SK-N-SH (cell line): ENCODE results near the gene POU3F1. TPM values are rescaled to one million over a fixed set of nuclear protein-coding genes. Genes with fewer than 3 reads are reported as not detected.

Source experiments
- CTCF ChIA-PET: fragments of 300-600, 350-600 bp; formaldehyde crosslinking; extraction: SDS; loops from one replicate; lab custom pipeline; 2021; lab: Yijun Ruan, JAX
- POLR2A ChIA-PET: fragments of 350-600 bp; sonication (Branson Sonifier 250); formaldehyde crosslinking; extraction: SDS; loops from one replicate; lab custom pipeline; 2020; ENCODE audit warnings: antibody characterized with exemption, inconsistent platforms; lab: Yijun Ruan, JAX
- DNase-seq: peaks from one replicate; pipeline ENCODE4 v3.0.0; 2012
- H2AFZ ChIP-seq: fragments of 200-600 bp; sonication (generic); 2 replicates; pipeline ENCODE4 v1.8.1; 2016; ENCODE audit warnings: antibody characterized with exemption, mild to moderate bottlenecking, low read depth
- H3F3A ChIP-seq: fragments of 200-600 bp; sonication (generic); replicated peaks from 2 replicates; pipeline ENCODE3; 2016; ENCODE audit warnings: antibody characterized with exemption, mild to moderate bottlenecking; ENCODE audit not compliant: insufficient read depth
- H3K27ac ChIP-seq, 2 experiments: fragments of 200-500 bp in 1 of 2; fragments of 200-600 bp in 1 of 2; sonication (Bioruptor generic) in 1 of 2; sonication (generic), shearing (Covaris generic) in 1 of 2; 2 replicates each; pipeline versions ENCODE4 v1.5.1 to v1.6.1; 2014 to 2016; ENCODE audit warnings: low read depth in 2 of 2, inconsistent platforms in 1 of 2, low read length in 1 of 2, mild to moderate bottlenecking in 1 of 2, mixed read lengths in 1 of 2
- H3K27me3 ChIP-seq: fragments of 200-600 bp; sonication (generic), shearing (Covaris generic); 2 replicates; pipeline ENCODE4 v1.6.1; 2016; ENCODE audit warnings: mixed run types; ENCODE audit not compliant: insufficient read depth
- H3K36me3 ChIP-seq, 2 experiments: fragments of 200-500 bp in 1 of 2; fragments of 200-600 bp in 1 of 2; sonication (Bioruptor generic) in 1 of 2; sonication (generic) in 1 of 2; replicated peaks in 1 of 2; 2 replicates each; pipeline versions ENCODE3 to v1.5.1; 2014 to 2016; ENCODE audit warnings: low read length in 1 of 2, mild to moderate bottlenecking in 1 of 2; ENCODE audit not compliant: insufficient read depth in 2 of 2, control insufficient read depth in 1 of 2
- H3K4me1 ChIP-seq, 2 experiments: fragments of 200-500 bp in 1 of 2; fragments of 200-600 bp in 1 of 2; sonication (Bioruptor generic) in 1 of 2; sonication (generic), shearing (Covaris generic) in 1 of 2; 2 replicates each; pipeline versions ENCODE4 v1.5.1 to v1.6.1; 2014 to 2016; ENCODE audit warnings: low read depth in 1 of 2, low read length in 1 of 2, mixed run types in 1 of 2; ENCODE audit not compliant: insufficient read depth in 2 of 2, control insufficient read depth in 1 of 2
- H3K4me2 ChIP-seq: fragments of 200-600 bp; sonication (generic), shearing (Covaris generic); 2 replicates; pipeline ENCODE4 v1.6.1; 2017; ENCODE audit warnings: mixed run types
- H3K4me3 ChIP-seq, 2 experiments: fragments of 200-500 bp in 1 of 2; fragments of 200-600 bp in 1 of 2; sonication (Bioruptor generic) in 1 of 2; sonication (generic), shearing (Covaris generic) in 1 of 2; 2 replicates each; pipeline versions ENCODE4 v1.5.1 to v1.8.1; 2014 to 2016; ENCODE audit warnings: low read depth in 2 of 2, inconsistent platforms in 1 of 2, low read length in 1 of 2, mild to moderate bottlenecking in 1 of 2, mixed read lengths in 1 of 2, moderate library complexity in 1 of 2
- H3K79me2 ChIP-seq: fragments of 200-600 bp; sonication (generic); 2 replicates; pipeline ENCODE4 v1.8.1; 2017; ENCODE audit warnings: mild to moderate bottlenecking; ENCODE audit not compliant: insufficient read depth
- H3K9ac ChIP-seq: fragments of 200-600 bp; sonication (generic); 2 replicates; pipeline ENCODE4 v1.6.1; 2017; ENCODE audit warnings: mixed run types
- H3K9me2 ChIP-seq: fragments of 200-600 bp; sonication (generic); 2 replicates; pipeline ENCODE4 v1.6.1; 2017; ENCODE audit warnings: mixed run types
- H3K9me3 ChIP-seq: fragments of 200-600 bp; sonication (generic); 2 replicates; pipeline ENCODE4 v1.6.1; 2017; ENCODE audit warnings: mixed run types, mild to moderate bottlenecking, moderate library complexity
- H4K20me1 ChIP-seq: fragments of 200-600 bp; sonication (generic); 2 replicates; pipeline ENCODE4 v1.6.1; 2017; ENCODE audit warnings: mild to moderate bottlenecking, mixed run types; ENCODE audit not compliant: insufficient read depth
- CHD2 ChIP-seq: fragments of 150-350 bp; IDR thresholded peaks from 2 replicates; pipeline ENCODE4 v1.6.1; 2018; ENCODE audit warnings: low read length; ENCODE audit not compliant: partially characterized antibody
- EP300 ChIP-seq, 2 experiments: IDR thresholded peaks; 2 replicates each; pipeline versions ENCODE4 v1.4.0 to v1.6.1; 2012; ENCODE audit warnings: borderline replicate concordance in 1 of 2, low read depth in 1 of 2, low read length in 1 of 2
- FOSL2 ChIP-seq: IDR thresholded peaks from 2 replicates; pipeline ENCODE4 v1.4.0; 2012; ENCODE audit warnings: low read depth, mild to moderate bottlenecking, moderate library complexity, borderline replicate concordance
- JUND ChIP-seq: IDR thresholded peaks from 2 replicates; pipeline ENCODE4 v1.4.0; 2012
- MEF2A ChIP-seq: IDR thresholded peaks from 2 replicates; pipeline ENCODE4 v1.4.0; 2012; ENCODE audit warnings: low read depth, borderline replicate concordance
- NRF1 ChIP-seq: IDR thresholded peaks from 2 replicates; pipeline ENCODE4 v1.6.1; 2012; ENCODE audit warnings: low read depth, mild to moderate bottlenecking, low read length
- RAD21 ChIP-seq: IDR thresholded peaks from 2 replicates; pipeline ENCODE4 v1.6.1; 2012; ENCODE audit warnings: mild to moderate bottlenecking, low read length
- RCOR1 ChIP-seq: fragments of 150-350 bp; IDR thresholded peaks from 2 replicates; pipeline ENCODE4 v1.6.1; 2017; ENCODE audit warnings: antibody characterized with exemption, low read length
- RXRA ChIP-seq: IDR thresholded peaks from 2 replicates; pipeline ENCODE4 v1.4.0; 2012; ENCODE audit warnings: low read depth, mild to moderate bottlenecking, borderline replicate concordance
- TAF1 ChIP-seq: IDR thresholded peaks from 2 replicates; pipeline ENCODE4 v1.6.1; 2012; ENCODE audit warnings: low read depth, mild to moderate bottlenecking, low read length, moderate library complexity, borderline replicate concordance
- TCF12 ChIP-seq: IDR thresholded peaks from 2 replicates; pipeline ENCODE4 v1.4.0; 2012
- TEAD4 ChIP-seq: IDR thresholded peaks from 2 replicates; pipeline ENCODE4 v1.4.0; 2012; ENCODE audit warnings: mild to moderate bottlenecking, borderline replicate concordance; ENCODE audit not compliant: insufficient read depth
- YY1 ChIP-seq: IDR thresholded peaks from 2 replicates; pipeline ENCODE4 v1.4.0; 2012; ENCODE audit warnings: low read depth, mild to moderate bottlenecking
- WGBS: methylation state at CpG from one replicate; pipeline ENCODE4 v1.1.6; 2017; ENCODE audit warnings: low lambda C conversion rate; 5-methylcytosine and 5-hydroxymethylcytosine counted together
- polyA plus RNA-seq, 3 experiments: library from polyadenylated mRNA; depleted of rRNA; stranded (reverse); fragments of >200 nt; gene quantifications; 2 replicates each; pipeline ENCODE4 v1.2.3, GENCODE V29; 2012
- TF ChIP-seq, protein P1 (sequence below): IDR thresholded peaks from 2 replicates; pipeline ENCODE4 v1.4.0; 2012; ENCODE audit warnings: low read depth
- TF ChIP-seq, protein P2 (sequence below): IDR thresholded peaks from 2 replicates; pipeline ENCODE4; 2012
- TF ChIP-seq, protein P3 (sequence below): IDR thresholded peaks from 2 replicates; pipeline ENCODE4 v1.4.0; 2012; ENCODE audit warnings: low read depth, borderline replicate concordance
- TF ChIP-seq, protein P4 (sequence below): IDR thresholded peaks from 2 replicates; pipeline ENCODE4 v1.4.0; 2012; ENCODE audit warnings: low read depth, borderline replicate concordance

The POU3F1 gene
- polyA plus RNA-seq, 1 of the 3 experiments (the other 2 are of a cell fraction) = not detected

DNA sequence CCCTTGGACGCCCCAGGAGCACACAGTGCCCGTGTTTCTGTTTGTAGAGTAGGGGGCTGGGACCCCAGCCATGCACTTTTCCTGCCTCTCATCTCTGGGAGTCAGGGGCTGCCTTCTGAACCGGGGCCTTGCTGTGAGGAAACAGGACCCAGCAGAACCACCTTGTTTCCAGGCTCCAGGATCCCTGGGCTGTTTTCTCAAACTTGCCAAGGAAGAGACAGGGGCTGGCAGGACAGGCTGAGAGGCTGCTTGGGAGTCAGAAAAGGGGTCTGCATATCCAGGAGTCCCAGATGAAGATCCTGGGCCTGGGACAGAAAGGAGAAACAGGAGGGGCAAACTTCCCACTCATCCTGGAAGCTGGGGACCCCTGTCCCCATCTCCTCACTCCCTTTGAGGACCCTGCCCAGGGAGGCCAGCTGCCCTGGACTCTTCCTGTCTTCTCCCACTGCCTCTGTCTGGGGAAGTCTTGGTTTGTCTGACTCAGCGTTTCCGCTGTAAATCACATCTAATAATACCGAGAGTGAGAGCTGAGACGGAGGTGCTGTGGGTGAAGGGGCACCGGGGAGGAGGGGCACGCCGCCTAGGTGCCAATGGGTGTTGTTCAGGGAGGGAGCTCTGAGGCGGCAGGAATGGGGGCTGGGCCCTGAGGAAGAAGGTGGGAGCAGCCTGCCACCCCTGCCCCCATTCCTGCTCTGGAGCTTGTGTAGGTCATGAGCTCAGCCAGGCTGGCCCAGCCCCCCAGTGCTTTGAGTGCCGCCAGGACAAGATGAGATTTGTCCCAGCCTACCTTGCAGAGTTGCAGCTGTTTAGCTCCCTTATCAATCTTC is 16.7 kb downstream of the POU3F1 start:
- ChIA-PET POLR2A (interaction anchor here (0.7 to 1.0 kb wide), 2 partner anchors 29 to 41 kb away, joined by 3 to 4 read pairs; partner anchors contain the start of gene SF3A3), CTCF (interaction anchor here (0.7 to 6.6 kb wide), 18 partner anchors 8 to 807 kb away, joined by 3 to 52 read pairs (median 4); partner anchors contain the start of genes POU3F1 and UTP11)
- no peaks in the 10 kb centered on the region for H4K20me1 ChIP-seq
- peak overlapping the region; percentile 82 for H3K4me2 ChIP-seq
- peak; percentile 62 for DNase-seq
- H3K4me3 ChIP-seq = 0 out of 4 replicates have a peak overlapping the region, but pooled peaks of 1 of the 2 experiments have one; percentile 30
- H3K9ac ChIP-seq = peak overlapping the region; percentile 37; the same call in 1 of the 2 replicates
- H3K27ac ChIP-seq = peak overlapping the region; percentile 41 to 79
- peaks cover 12% of the 10 kb centered on the region for H3F3A ChIP-seq
- no peaks in the 10 kb centered on the region for H3K27me3 ChIP-seq
- H3K4me1 ChIP-seq = peaks cover 31 to 34% of the 10 kb centered on the region in 2 experiments; a peak in 3 of 4 replicates
- H3K9me3 ChIP-seq = no peaks in the 10 kb centered on the region
- no peaks in the 10 kb centered on the region for H3K9me2 ChIP-seq
- WGBS = 28% methylated on average over 6 of the region's 12 CpGs
- H3K79me2 ChIP-seq = no peaks in the 10 kb centered on the region
- peaks cover 5 to 11% of the 10 kb centered on the region in 2 experiments for H3K36me3 ChIP-seq
- H2AFZ ChIP-seq = peak overlapping the region; percentile 33
- TF ChIP-seq TAF1 = peak; percentile 34; the same call in 1 of the 2 replicates
- no peak for TF ChIP-seq RCOR1
- peak; percentile 76 for TF ChIP-seq FOSL2
- 0 out of 4 replicates have a peak, but pooled peaks of 1 of the 2 experiments have one; percentile 7 for TF ChIP-seq EP300 (IDR thresholded peaks at IDR 0.05; ENCODE audit: borderline replicate concordance in 1 of 2, low read depth in 1 of 2, low read length in 1 of 2)
- no peak for TF ChIP-seq NRF1
- no peak for TF ChIP-seq TEAD4
- peak; percentile 23; the same call in 1 of the 2 replicates for TF ChIP-seq RXRA
- TF ChIP-seq CHD2 = peak; percentile 66
- TF ChIP-seq, protein P1, sequence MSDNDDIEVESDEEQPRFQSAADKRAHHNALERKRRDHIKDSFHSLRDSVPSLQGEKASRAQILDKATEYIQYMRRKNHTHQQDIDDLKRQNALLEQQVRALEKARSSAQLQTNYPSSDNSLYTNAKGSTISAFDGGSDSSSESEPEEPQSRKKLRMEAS = peak; percentile 20; the same call in 1 of the 2 replicates
- TF ChIP-seq TCF12 = peak; percentile 63
- peak; percentile 65 for TF ChIP-seq JUND
- TF ChIP-seq, protein P2, sequence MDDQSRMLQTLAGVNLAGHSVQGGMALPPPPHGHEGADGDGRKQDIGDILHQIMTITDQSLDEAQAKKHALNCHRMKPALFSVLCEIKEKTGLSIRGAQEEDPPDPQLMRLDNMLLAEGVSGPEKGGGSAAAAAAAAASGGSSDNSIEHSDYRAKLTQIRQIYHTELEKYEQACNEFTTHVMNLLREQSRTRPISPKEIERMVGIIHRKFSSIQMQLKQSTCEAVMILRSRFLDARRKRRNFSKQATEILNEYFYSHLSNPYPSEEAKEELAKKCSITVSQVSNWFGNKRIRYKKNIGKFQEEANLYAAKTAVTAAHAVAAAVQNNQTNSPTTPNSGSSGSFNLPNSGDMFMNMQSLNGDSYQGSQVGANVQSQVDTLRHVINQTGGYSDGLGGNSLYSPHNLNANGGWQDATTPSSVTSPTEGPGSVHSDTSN = peak; percentile 88

DNA sequence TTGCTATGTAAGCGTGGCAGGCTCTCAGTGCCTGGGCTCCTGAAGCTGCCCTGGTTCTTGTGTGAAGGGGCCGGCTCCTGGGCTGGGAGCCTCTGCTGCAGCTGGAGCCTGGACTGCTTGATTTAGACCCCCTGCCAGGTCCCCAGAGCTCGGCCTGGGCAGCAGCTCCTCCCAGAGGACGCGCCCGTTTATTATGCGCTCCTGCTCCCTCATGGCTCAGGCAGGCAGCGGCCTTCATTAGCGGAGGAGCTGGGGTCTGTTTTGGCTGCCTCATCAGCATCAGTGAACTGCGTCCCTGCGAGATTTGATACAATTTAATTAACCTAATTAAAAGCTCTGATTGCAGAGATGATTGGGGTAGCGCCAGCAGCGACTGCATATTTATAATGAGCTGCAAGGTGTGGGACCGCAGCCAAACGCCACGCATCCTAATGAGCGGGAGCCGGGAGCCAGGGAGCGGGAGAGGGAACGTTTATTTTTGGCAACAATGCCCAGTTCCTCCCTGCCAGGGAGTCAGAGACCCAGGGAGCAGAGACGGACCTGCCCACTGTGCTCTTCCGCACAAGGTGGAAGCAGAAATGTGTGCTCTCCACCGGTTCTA is 17.4 kb downstream of the POU3F1 start:
- H3K79me2 ChIP-seq = no peaks in the 10 kb centered on the region
- ChIA-PET POLR2A (interaction anchor here (1.0 kb wide), 1 partner anchor 40 kb away, joined by 4 read pairs; the partner anchor contains the start of gene SF3A3), CTCF (interaction anchor here (0.5 to 6.6 kb wide), 20 partner anchors 8 to 1519 kb away, joined by 3 to 52 read pairs (median 4); partner anchors contain the start of gene UTP11)
- no peaks in the 10 kb centered on the region for H4K20me1 ChIP-seq
- peak overlapping the region; percentile 37; the same call in 1 of the 2 replicates for H3K9ac ChIP-seq
- H3K36me3 ChIP-seq = peaks cover 9 to 16% of the 10 kb centered on the region in 2 experiments
- H3K4me1 ChIP-seq = peaks cover 31 to 34% of the 10 kb centered on the region in 2 experiments; a peak in 3 of 4 replicates
- H3K27ac ChIP-seq = peak overlapping the region; percentile 41 to 79
- no peaks in the 10 kb centered on the region for H3K27me3 ChIP-seq
- no peaks in the 10 kb centered on the region for H3K9me3 ChIP-seq
- DNase-seq = peak; percentile 87
- no peaks in the 10 kb centered on the region for H3K9me2 ChIP-seq
- H3K4me3 ChIP-seq = no peak overlapping the region
- peak overlapping the region; percentile 33; the same call in 1 of the 2 replicates for H2AFZ ChIP-seq
- H3K4me2 ChIP-seq = peak overlapping the region; percentile 82
- 33% methylated on average over 13 of the region's 23 CpGs for WGBS
- H3F3A ChIP-seq = peaks cover 14% of the 10 kb centered on the region
- TF ChIP-seq, protein P3, sequence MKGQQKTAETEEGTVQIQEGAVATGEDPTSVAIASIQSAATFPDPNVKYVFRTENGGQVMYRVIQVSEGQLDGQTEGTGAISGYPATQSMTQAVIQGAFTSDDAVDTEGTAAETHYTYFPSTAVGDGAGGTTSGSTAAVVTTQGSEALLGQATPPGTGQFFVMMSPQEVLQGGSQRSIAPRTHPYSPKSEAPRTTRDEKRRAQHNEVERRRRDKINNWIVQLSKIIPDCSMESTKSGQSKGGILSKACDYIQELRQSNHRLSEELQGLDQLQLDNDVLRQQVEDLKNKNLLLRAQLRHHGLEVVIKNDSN = no peak
- TF ChIP-seq, protein P4, sequence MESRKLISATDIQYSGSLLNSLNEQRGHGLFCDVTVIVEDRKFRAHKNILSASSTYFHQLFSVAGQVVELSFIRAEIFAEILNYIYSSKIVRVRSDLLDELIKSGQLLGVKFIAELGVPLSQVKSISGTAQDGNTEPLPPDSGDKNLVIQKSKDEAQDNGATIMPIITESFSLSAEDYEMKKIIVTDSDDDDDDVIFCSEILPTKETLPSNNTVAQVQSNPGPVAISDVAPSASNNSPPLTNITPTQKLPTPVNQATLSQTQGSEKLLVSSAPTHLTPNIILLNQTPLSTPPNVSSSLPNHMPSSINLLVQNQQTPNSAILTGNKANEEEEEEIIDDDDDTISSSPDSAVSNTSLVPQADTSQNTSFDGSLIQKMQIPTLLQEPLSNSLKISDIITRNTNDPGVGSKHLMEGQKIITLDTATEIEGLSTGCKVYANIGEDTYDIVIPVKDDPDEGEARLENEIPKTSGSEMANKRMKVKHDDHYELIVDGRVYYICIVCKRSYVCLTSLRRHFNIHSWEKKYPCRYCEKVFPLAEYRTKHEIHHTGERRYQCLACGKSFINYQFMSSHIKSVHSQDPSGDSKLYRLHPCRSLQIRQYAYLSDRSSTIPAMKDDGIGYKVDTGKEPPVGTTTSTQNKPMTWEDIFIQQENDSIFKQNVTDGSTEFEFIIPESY = no peak
- TF ChIP-seq, protein P1 = no peak
- TF ChIP-seq CHD2 (no peak), YY1 (no peak), EP300 (IDR thresholded peaks at IDR 0.05; ENCODE audit: borderline replicate concordance in 1 of 2, low read depth in 1 of 2, low read length in 1 of 2) (0 out of 4 replicates have a peak, but pooled peaks of 1 of the 2 experiments have one; percentile 25), FOSL2 (no peak), RCOR1 (peak; percentile 22; the same call in 1 of the 2 replicates), MEF2A (no peak), RAD21 (peak; percentile 49)
